ENCODE data around the gene ARGLU1. TPM values are rescaled to one million over a fixed set of nuclear protein-coding genes. Genes with fewer than 3 reads are reported as not detected.

Gene ARGLU1
- total and polyA plus RNA-seq, 7 donors = 23.2 to 43.5 (median 23.9) TPM

DNA sequence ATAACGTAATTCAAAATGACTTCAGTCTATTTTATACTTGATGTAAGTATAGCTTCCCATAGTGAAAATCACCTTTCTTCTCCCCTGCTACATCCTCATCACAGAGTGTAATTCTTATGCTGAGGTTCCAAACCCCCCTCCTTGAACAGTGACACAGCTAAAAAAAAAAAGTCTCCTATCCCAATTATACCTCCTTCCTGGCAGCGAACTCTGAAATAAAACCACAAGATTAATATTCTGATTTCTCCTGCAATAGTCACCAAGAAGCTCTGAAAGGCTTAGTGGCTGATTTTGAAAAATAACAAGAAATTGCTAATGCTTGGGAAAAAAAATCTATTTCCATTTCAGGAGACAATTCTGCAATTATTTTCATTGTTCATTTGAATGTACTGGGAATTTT, 68.8 kb downstream of the ARGLU1 start:
- Histone ChIP-seq H3K27ac (peak overlapping the region; percentile 48), H3K9me3 (no peaks in the 10 kb centered on the region), H3K36me3 (ENCODE audit: insufficient read depth in 1 of 2, low read depth in 1 of 2) (peaks cover 0 to 10% of the 10 kb centered on the region in 2 donors), H3K4me3 (peak overlapping the region; percentile 11), H3K4me1 (peaks cover 55% of the 10 kb centered on the region), H3K27me3 (ENCODE audit: insufficient read depth in 3 of 3, low read length in 2 of 3) (no peaks in the 10 kb centered on the region)
- DNase-seq (no peak), ATAC-seq (peak in 2 of 4 donors; percentile 16 to 55)
- TF ChIP-seq, protein P1, sequence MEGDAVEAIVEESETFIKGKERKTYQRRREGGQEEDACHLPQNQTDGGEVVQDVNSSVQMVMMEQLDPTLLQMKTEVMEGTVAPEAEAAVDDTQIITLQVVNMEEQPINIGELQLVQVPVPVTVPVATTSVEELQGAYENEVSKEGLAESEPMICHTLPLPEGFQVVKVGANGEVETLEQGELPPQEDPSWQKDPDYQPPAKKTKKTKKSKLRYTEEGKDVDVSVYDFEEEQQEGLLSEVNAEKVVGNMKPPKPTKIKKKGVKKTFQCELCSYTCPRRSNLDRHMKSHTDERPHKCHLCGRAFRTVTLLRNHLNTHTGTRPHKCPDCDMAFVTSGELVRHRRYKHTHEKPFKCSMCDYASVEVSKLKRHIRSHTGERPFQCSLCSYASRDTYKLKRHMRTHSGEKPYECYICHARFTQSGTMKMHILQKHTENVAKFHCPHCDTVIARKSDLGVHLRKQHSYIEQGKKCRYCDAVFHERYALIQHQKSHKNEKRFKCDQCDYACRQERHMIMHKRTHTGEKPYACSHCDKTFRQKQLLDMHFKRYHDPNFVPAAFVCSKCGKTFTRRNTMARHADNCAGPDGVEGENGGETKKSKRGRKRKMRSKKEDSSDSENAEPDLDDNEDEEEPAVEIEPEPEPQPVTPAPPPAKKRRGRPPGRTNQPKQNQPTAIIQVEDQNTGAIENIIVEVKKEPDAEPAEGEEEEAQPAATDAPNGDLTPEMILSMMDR (IDR thresholded peaks at IDR 0.05) = no peak
- WGBS, 3 donors = 53 to 83% (median 63%) methylated on average over 2 of the region's 2 CpGs
- intact Hi-C loops (cut with DNase I) = no loop called here

DNA sequence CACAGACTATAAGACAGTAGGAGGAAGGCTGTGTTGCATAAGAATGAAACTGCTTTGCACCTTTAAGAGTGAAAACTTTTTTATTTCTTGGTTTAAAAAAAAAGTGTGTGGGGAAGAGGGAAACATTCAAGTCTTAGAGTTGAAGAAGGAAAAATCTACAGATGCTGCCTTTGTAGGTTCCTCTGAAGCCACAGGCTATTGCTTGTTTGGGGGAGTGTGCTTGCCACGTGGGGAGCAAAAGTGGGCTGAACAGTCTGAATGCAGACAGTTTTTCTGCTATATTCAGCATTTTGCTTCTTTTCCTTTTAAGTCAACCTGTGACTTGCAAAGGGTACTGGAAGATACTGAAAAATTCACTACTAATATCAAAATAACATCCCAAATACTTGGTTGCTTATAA, 69.4 kb downstream of the ARGLU1 start:
- 25 to 47% (median 43%) methylated on average over 1 of the region's 1 CpG for WGBS, 3 donors

DNA sequence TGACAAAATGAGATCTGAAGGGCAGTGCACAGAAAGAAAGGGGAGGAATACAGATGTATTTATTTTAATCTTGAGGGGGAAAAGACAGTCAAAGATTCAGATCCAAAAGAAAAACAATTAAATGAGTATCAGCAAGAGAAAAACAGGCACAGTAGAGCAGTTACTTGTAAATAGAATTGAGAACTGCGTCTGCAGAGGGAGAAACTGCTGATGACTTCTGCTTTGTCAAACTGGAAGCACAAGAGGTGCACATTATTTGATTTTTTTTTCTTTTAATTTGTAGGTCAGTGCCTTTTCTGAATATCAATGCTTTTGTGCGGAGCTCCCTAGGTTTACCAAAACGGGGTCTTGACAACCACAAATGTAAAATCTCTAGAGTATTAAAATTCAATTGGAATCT, 69.8 kb downstream of the ARGLU1 start:
- H3K4me3 ChIP-seq = peak overlapping the region; percentile 11
- ATAC-seq (no peak), DNase-seq (no peak)
- peaks cover 0 to 19% of the 10 kb centered on the region in 2 donors for H3K36me3 ChIP-seq (ENCODE audit: insufficient read depth in 1 of 2, low read depth in 1 of 2)
- TF ChIP-seq, protein P1 (IDR thresholded peaks at IDR 0.05) = no peak
- H3K27ac ChIP-seq = peak overlapping the region; percentile 48
- WGBS, 3 donors = 48 to 73% (median 55%) methylated on average over 3 of the region's 3 CpGs
- no peaks in the 10 kb centered on the region for H3K27me3 ChIP-seq (ENCODE audit: insufficient read depth in 3 of 3, low read length in 2 of 3)
- no peaks in the 10 kb centered on the region for H3K9me3 ChIP-seq
- intact Hi-C loops (cut with DNase I) = no loop called here
- peaks cover 50% of the 10 kb centered on the region for H3K4me1 ChIP-seq

More for the DNA sequence above, 69.4 kb downstream of the ARGLU1 start:
- no peak for ATAC-seq
- peaks cover 50% of the 10 kb centered on the region for H3K4me1 ChIP-seq
- peaks cover 0 to 15% of the 10 kb centered on the region in 2 donors for H3K36me3 ChIP-seq (ENCODE audit: insufficient read depth in 1 of 2, low read depth in 1 of 2)
- intact Hi-C loops (cut with DNase I) = no loop called here
- no peaks in the 10 kb centered on the region for H3K27me3 ChIP-seq (ENCODE audit: insufficient read depth in 3 of 3, low read length in 2 of 3)
- no peaks in the 10 kb centered on the region for H3K9me3 ChIP-seq
- TF ChIP-seq, protein P1 (IDR thresholded peaks at IDR 0.05) = no peak
- no peak for DNase-seq
- H3K27ac ChIP-seq = peak overlapping the region; percentile 48
- peak overlapping the region; percentile 11 for H3K4me3 ChIP-seq

DNA sequence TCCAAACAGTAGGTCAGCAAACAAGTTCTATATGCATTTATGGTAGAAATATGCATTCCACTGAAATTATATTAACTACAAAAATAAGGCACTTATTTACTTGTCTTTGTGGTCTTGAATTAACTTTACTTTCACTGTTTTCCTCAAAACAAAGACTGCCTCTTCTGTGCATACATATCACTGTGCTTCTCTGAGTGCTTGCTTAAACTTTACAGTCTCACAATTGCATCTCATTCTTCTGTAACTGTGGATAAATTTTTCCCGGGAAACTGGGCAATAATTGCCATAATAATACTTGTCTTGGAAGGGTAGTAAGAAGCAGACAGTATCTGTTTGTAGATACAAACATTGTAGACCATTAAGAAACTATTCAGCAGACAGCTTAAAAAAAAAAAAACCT, 70.9 kb downstream of the ARGLU1 start:
- Histone ChIP-seq H3K27ac (peak overlapping the region; percentile 47), H3K4me3 (peak overlapping the region; percentile 13), H3K4me1 (peaks cover 50% of the 10 kb centered on the region), H3K9me3 (no peaks in the 10 kb centered on the region), H3K36me3 (ENCODE audit: insufficient read depth in 1 of 2, low read depth in 1 of 2) (peaks cover 2 to 30% of the 10 kb centered on the region in 2 donors), H3K27me3 (ENCODE audit: insufficient read depth in 3 of 3, low read length in 2 of 3) (no peaks in the 10 kb centered on the region)
- no peak for ATAC-seq
- intact Hi-C loops (cut with DNase I) = loop anchor here in 1 of 2 donors (2.0 kb wide), 1 partner anchor 26 kb away; no protein-coding TSS in a partner anchor
- TF ChIP-seq, protein P1 (IDR thresholded peaks at IDR 0.05) = no peak
- WGBS, 3 donors = 26 to 32% (median 32%) methylated on average over 1 of the region's 1 CpG
- DNase-seq = no peak

Measured in psoas muscle (tissue), 8 donors.